Stromal cell of bone marrow (primary cell): Measurements from ENCODE around the gene ABCB8.

ENCODE experiments used
- DNase-seq: peaks from one replicate; pipeline ENCODE4 v3.0.0-alpha.2; 2012; ENCODE audit warnings: low read depth

ABCB8 gene

GRCh38 chr7:151028131-151028947 is at the start of gene ABCB8:
TSS of gene ABCB8 (plus strand) at chr7:151028450. CDS start at chr7:151028516, 66 bp downstream.
- DNase-seq: peak; percentile 98

GRCh38 chr7:150979713-150980390 is 48.4 kb upstream of the ABCB8 start:
- no peak for DNase-seq

- DNase-seq: no peak
Observed at GRCh38 chr7:150980663-150981062, 47.6 kb upstream of the ABCB8 start.

GRCh38 chr7:150981644-150982043 is 46.6 kb upstream of the ABCB8 start:
- DNase-seq: no peak

GRCh38 chr7:150982351-150982750 is 45.9 kb upstream of the ABCB8 start:
- DNase-seq: no peak

- no peak for DNase-seq
Observed at GRCh38 chr7:150983893-150984368, 44.3 kb upstream of the ABCB8 start.

- peak; percentile 23 for DNase-seq
Observed at GRCh38 chr7:150986099-150986512, 42.1 kb upstream of the ABCB8 start.

GRCh38 chr7:150986556-150986955 is 41.7 kb upstream of the ABCB8 start:
- DNase-seq: no peak

GRCh38 chr7:150988230-150989226 is 39.7 kb upstream of the ABCB8 start:
- DNase-seq: no peak

- DNase-seq: no peak
Observed at GRCh38 chr7:150989456-150989855, 38.8 kb upstream of the ABCB8 start.

- DNase-seq: no peak
Observed at GRCh38 chr7:150990416-150991186, 37.6 kb upstream of the ABCB8 start, which contains the start of gene NOS3. TSS of gene NOS3 (plus strand) at chr7:150991017. CDS start at chr7:150993804, 2,787 bp downstream.

- no peak for DNase-seq
Observed at GRCh38 chr7:150992051-150992640, 36.1 kb upstream of the ABCB8 start.

GRCh38 chr7:150992833-150993302 is 35.4 kb upstream of the ABCB8 start:
- no peak for DNase-seq

GRCh38 chr7:150993511-150993910 is 34.7 kb upstream of the ABCB8 start:
- DNase-seq: no peak

- no peak for DNase-seq
Observed at GRCh38 chr7:150994141-150994837, 34.0 kb upstream of the ABCB8 start.

- DNase-seq: no peak
Observed at GRCh38 chr7:150994838-150995510, 33.3 kb upstream of the ABCB8 start.

GRCh38 chr7:150996376-150997074 is 31.7 kb upstream of the ABCB8 start:
- DNase-seq: no peak

- DNase-seq: no peak
Observed at GRCh38 chr7:150997075-150997511, 31.2 kb upstream of the ABCB8 start.

- DNase-seq: no peak
Observed at GRCh38 chr7:150997817-150998216, 30.4 kb upstream of the ABCB8 start.
